IMR-90 (cell line): ENCODE measurements around the gene DCDC1. TPM values are rescaled to one million over a fixed set of nuclear protein-coding genes. Genes with fewer than 3 reads are reported as not detected.

ENCODE experiments used
- ATAC-seq: fragments of 200-7000 bp; cut with Tn5 transposase; 2 replicates; pipeline ENCODE4 v1.9.1; 2020; ENCODE audit warnings: low read depth, mild to moderate bottlenecking, moderate library complexity
- BruUV-seq: library from RNA; stranded (reverse); fragments of 400-500 nt; replicated peaks from 2 replicates; lab custom pipeline; 2021; lab: Mats Ljungman, UMichigan
- CTCF ChIA-PET: fragments of 300-600 bp; formaldehyde crosslinking; extraction: SDS; loops from one replicate; lab custom pipeline; 2021; ENCODE audit warnings: antibody characterized with exemption; lab: Yijun Ruan, JAX
- POLR2A ChIA-PET: fragments of 300-600 bp; sonication (Branson Sonifier 250); formaldehyde crosslinking; loops from one replicate; lab custom pipeline; 2022; ENCODE audit warnings: antibody characterized with exemption; ENCODE audit not compliant: unreplicated experiment; lab: Charles Lee
- DNase-seq: peaks from one replicate; pipeline ENCODE4 v3.0.0; 2013
- H2AFZ ChIP-seq: replicated peaks from 2 replicates; pipeline ENCODE3; 2013; ENCODE audit warnings: low read length, mild to moderate bottlenecking; ENCODE audit not compliant: poor library complexity
- H2AK5ac ChIP-seq: 2 replicates; pipeline ENCODE4 v1.6.1; 2013; ENCODE audit warnings: low read depth, low read length, inconsistent platforms
- H2AK9ac ChIP-seq: replicated peaks from 2 replicates; pipeline ENCODE3; 2013; ENCODE audit warnings: mild to moderate bottlenecking, low read depth, low read length, moderate library complexity; ENCODE audit not compliant: poor library complexity
- H2BK120ac ChIP-seq: 2 replicates; pipeline ENCODE4 v1.6.1; 2013; ENCODE audit warnings: low read depth, low read length, inconsistent platforms
- H2BK15ac ChIP-seq: 3 replicates; pipeline ENCODE4 v1.6.1; 2013; ENCODE audit warnings: low read depth, low read length, inconsistent platforms
- H2BK20ac ChIP-seq: 2 replicates; pipeline ENCODE4 v1.6.1; 2013; ENCODE audit warnings: low read depth, mild to moderate bottlenecking, inconsistent platforms, low read length, moderate library complexity
- H2BK5ac ChIP-seq: 2 replicates; pipeline ENCODE4 v1.6.1; 2013; ENCODE audit warnings: mild to moderate bottlenecking, low read depth, low read length, inconsistent platforms; ENCODE audit not compliant: poor library complexity, severe bottlenecking
- H3K14ac ChIP-seq: replicated peaks from 2 replicates; pipeline ENCODE4 v1.6.1; 2013; ENCODE audit warnings: low read depth, low read length, inconsistent platforms
- H3K18ac ChIP-seq: 2 replicates; pipeline ENCODE4 v1.6.1; 2013; ENCODE audit warnings: low read depth, low read length, control low read depth
- H3K23ac ChIP-seq: 2 replicates; pipeline ENCODE4 v1.6.1; 2013; ENCODE audit warnings: low read depth, low read length, inconsistent platforms
- H3K27ac ChIP-seq: 2 replicates; pipeline ENCODE4 v1.5.1; 2013; ENCODE audit warnings: mild to moderate bottlenecking, control low read depth, low read length; ENCODE audit not compliant: insufficient read depth
- H3K27me3 ChIP-seq: 2 replicates; pipeline ENCODE4 v1.6.1; 2013; ENCODE audit warnings: low read length; ENCODE audit not compliant: control insufficient read depth, insufficient read depth
- H3K36me3 ChIP-seq: 2 replicates; pipeline ENCODE4 v1.6.1; 2013; ENCODE audit warnings: low read length, mixed read lengths; ENCODE audit not compliant: control insufficient read depth, insufficient read depth
- H3K4ac ChIP-seq: 2 replicates; pipeline ENCODE4 v1.6.1; 2013; ENCODE audit warnings: low read depth, low read length, inconsistent platforms
- H3K4me1 ChIP-seq: 2 replicates; pipeline ENCODE4 v1.6.1; 2013; ENCODE audit warnings: low read length, mixed read lengths; ENCODE audit not compliant: control insufficient read depth, insufficient read depth
- H3K4me2 ChIP-seq: 2 replicates; pipeline ENCODE4 v1.6.1; 2013; ENCODE audit warnings: low read depth, mild to moderate bottlenecking, control low read depth, low read length, moderate library complexity
- H3K4me3 ChIP-seq: 2 replicates; pipeline ENCODE4 v1.5.1; 2013; ENCODE audit warnings: low read depth, mild to moderate bottlenecking, control low read depth, low read length, moderate library complexity; ENCODE audit not compliant: insufficient read depth
- H3K56ac ChIP-seq: 2 replicates; pipeline ENCODE4 v1.6.1; 2013; ENCODE audit warnings: low read length, inconsistent platforms; ENCODE audit not compliant: insufficient read depth; ENCODE audit errors: extremely low read depth
- H3K79me1 ChIP-seq, 2 experiments: 2 replicates each; pipeline ENCODE4 v1.6.1; 2013; ENCODE audit warnings: low read length in 2 of 2, inconsistent platforms in 1 of 2, low read depth in 1 of 2
- H3K9ac ChIP-seq: 2 replicates; pipeline ENCODE4 v1.6.1; 2013; ENCODE audit warnings: low read depth, low read length, control low read depth
- H3K9me1 ChIP-seq: 2 replicates; pipeline ENCODE4 v1.6.1; 2013; ENCODE audit warnings: low read length, inconsistent platforms; ENCODE audit not compliant: insufficient read depth
- H3K9me3 ChIP-seq: 2 replicates; pipeline ENCODE4 v1.6.1; 2013; ENCODE audit warnings: low read length; ENCODE audit not compliant: control insufficient read depth, insufficient read depth
- H4K20me1 ChIP-seq: 2 replicates; pipeline ENCODE4 v1.6.1; 2013; ENCODE audit warnings: low read length, inconsistent platforms; ENCODE audit not compliant: insufficient read depth
- H4K5ac ChIP-seq: 2 replicates; pipeline ENCODE4 v1.6.1; 2013; ENCODE audit warnings: mild to moderate bottlenecking, low read depth, low read length, control low read depth
- H4K8ac ChIP-seq, 2 experiments: 2 replicates each; pipeline ENCODE4 v1.6.1; 2013; ENCODE audit warnings: low read depth in 2 of 2, low read length in 2 of 2, control low read depth in 1 of 2, inconsistent platforms in 1 of 2
- H4K91ac ChIP-seq: 2 replicates; pipeline ENCODE4 v1.6.1; 2013; ENCODE audit warnings: low read depth, low read length, inconsistent platforms; ENCODE audit not compliant: insufficient read depth
- BHLHE40 ChIP-seq: fragments of 150-350 bp; IDR thresholded peaks from 2 replicates; pipeline ENCODE4 v1.6.1; 2016; ENCODE audit warnings: mild to moderate bottlenecking, low read depth, low read length
- FOS ChIP-seq: fragments of 150-350 bp; IDR thresholded peaks from 2 replicates; pipeline ENCODE4 v1.6.1; 2016; ENCODE audit warnings: low read depth, low read length
- RFX5 ChIP-seq: IDR thresholded peaks from 2 replicates; pipeline ENCODE4 v1.8.0; 2012; ENCODE audit warnings: low read depth, mild to moderate bottlenecking, low read length, moderate library complexity
- WGBS, 2 experiments: methylation state at CpG; one replicate each; pipeline versions ENCODE4 v1.1.5 to v1.1.7; 2013; ENCODE audit warnings: missing lambda C conversion rate in 2 of 2; ENCODE audit not compliant: insufficient read length in 1 of 2; ENCODE audit errors: extremely low coverage in 2 of 2; 5-methylcytosine and 5-hydroxymethylcytosine counted together
- dilution Hi-C: fragments of 300-500 bp; cut with HindIII; formaldehyde crosslinking; loops from one replicate; pipeline ENCODE4 v1.14.3; 2018; ENCODE audit warnings: low sequenced_read_pairs; ENCODE audit not compliant: unreplicated experiment
- in situ Hi-C: fragments of 300-500 bp; cut with MboI; formaldehyde crosslinking; loops from 3 replicates; pipeline ENCODE4 v1.14.3; 2019; ENCODE audit warnings: low sequenced_read_pairs, inconsistent platforms, mixed read lengths
- intact Hi-C: fragments of 100-400 bp; cut with micrococcal nuclease; formaldehyde crosslinking; loops from 2 replicates; pipeline ENCODE4 v1.10.0; 2022
- polyA plus RNA-seq, 3 experiments: library from polyadenylated mRNA; depleted of rRNA; stranded (reverse); fragments of >200 nt; gene quantifications; 2 replicates each; pipeline ENCODE4 v1.2.3, GENCODE V29; 2012; ENCODE audit warnings: low replicate concordance in 1 of 3
- total RNA-seq: library from RNA; depleted of rRNA; stranded (reverse); fragments of >200 nt; gene quantifications from 2 replicates; pipeline ENCODE4 v1.2.3, GENCODE V29; 2012

Gene DCDC1
- total and polyA plus RNA-seq, 2 of the 4 experiments (the other 2 are of a cell fraction) = not detected

GRCh38 chr11:30895046-30895445 lies 474.5 kb downstream of the DCDC1 start:
- H3K27me3 ChIP-seq = no peaks in the 10 kb centered on the region
- H2BK120ac ChIP-seq = no peak overlapping the region
- no peak overlapping the region for H2AK9ac ChIP-seq
- H3K4me2 ChIP-seq = no peak overlapping the region
- no peak overlapping the region for H3K4me3 ChIP-seq
- no peak overlapping the region for H3K56ac ChIP-seq
- no peak overlapping the region for H3K18ac ChIP-seq
- H2BK15ac ChIP-seq = no peak overlapping the region
- no peak overlapping the region for H4K91ac ChIP-seq
- TF ChIP-seq BHLHE40 = no peak
- no peak for TF ChIP-seq RFX5
- no peak for TF ChIP-seq FOS
- H4K8ac ChIP-seq = no peak overlapping the region
- no peak overlapping the region for H3K27ac ChIP-seq
- H3K36me3 ChIP-seq = no peaks in the 10 kb centered on the region
- no peak for DNase-seq
- no peak overlapping the region for H3K14ac ChIP-seq
- no peak overlapping the region for H4K5ac ChIP-seq
- H2BK5ac ChIP-seq = no peak overlapping the region
- BruUV-seq = no TSS peak
- intact Hi-C loops = no loop called here
- ChIA-PET CTCF (no interaction called here), POLR2A (no interaction called here)
- no peaks in the 10 kb centered on the region for H3K9me3 ChIP-seq
- H3K4me1 ChIP-seq = no peaks in the 10 kb centered on the region
- no peak overlapping the region for H3K9ac ChIP-seq
- in situ Hi-C loops = no loop called here
- no peak for ATAC-seq
- dilution Hi-C loops = no loop called here
- H2BK20ac ChIP-seq = no peak overlapping the region
- no peak overlapping the region for H3K4ac ChIP-seq
- no peak overlapping the region for H2AFZ ChIP-seq
- no peaks in the 10 kb centered on the region for H4K20me1 ChIP-seq
- no peak overlapping the region for H2AK5ac ChIP-seq
- WGBS, 2 experiments = no CpG with 5 or more reads among the region's 2 CpGs
- H3K79me1 ChIP-seq = no peaks in the 10 kb centered on the region
- H3K23ac ChIP-seq = no peak overlapping the region
- no peaks in the 10 kb centered on the region for H3K9me1 ChIP-seq
